HG03439 (cell line): ENCODE measurements around the gene C11orf24.

ENCODE experiments used
- ATAC-seq: cut with Tn5 transposase; IDR thresholded peaks from one replicate; pipeline ENCODE4 v1.9.1; 2021; ENCODE audit warnings: mild to moderate bottlenecking, moderate library complexity; ENCODE audit not compliant: unreplicated experiment

C11orf24 gene

DNA sequence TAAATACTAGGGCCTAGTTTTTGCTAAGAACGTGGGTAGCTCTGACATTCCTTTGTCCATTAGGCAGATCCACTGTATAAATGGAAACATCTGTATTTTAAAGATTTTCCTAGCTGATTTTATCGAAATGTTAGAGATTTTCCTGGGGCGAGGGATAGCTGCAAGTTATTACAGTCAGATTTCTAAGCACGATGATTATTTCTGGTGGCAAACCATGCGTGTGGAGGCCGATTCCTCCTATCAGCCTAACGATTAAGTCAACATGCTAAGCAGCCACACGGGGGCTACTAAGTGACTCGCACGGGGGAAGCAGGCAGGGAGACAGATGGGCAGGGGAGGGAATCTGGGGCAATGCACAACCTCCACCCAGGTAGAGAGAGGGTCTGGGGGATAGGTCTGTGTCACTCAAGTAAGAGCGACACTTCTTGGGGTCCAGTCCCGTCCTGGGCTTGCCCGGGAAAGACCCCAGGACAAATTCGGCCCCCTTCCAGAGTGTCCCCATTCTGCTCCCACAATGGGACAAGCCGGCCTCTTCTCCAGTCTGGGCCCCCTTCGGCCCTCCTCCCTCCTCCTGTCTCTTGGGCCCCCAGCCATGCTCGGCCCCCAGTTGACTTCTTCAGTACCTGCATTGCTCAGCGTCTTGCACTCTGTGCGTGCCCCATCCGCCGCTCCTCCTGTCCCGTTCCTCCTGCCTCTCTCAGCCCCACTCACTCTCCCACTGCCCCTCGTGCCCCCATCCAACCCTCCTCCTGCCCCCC lies 571 bp downstream of the C11orf24 start:
- peak; percentile 12 for ATAC-seq

DNA sequence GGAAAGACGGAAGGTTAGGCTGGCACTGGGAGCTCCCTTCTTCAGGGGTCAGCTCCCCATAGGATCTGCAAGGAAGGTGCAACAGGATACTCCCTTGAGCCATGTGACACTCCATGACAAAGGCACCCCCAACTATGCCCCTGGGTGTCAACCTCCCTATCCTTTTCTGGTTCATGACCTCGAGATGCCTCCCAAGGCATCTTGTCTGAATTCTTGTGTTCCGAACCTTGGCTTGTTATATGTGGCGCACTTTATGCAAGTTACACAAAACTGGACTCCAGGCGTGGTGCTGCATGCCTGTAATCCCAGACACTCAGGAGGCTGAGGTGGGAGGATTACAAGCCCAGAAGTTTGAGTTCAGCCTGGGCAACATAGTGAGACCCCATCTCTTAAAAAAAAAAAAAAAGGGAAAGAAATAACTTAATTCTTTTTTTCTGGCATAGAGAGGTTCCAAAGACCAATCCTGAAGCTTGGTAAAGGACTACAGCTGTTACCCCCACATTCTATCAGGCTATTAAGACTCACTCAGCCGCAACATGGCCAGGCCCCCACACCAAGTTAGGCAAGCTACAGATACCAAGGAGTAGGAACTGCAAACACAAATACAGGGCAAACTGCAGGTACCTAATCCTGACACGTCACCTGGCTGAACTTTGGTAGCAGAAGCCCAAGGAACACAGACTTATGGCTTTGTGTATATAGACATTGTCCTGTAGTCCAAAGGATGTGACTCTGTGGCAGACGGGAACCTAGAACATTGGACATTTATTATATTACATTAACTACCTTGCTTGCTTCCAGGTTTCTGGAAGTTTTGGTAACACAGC lies 1.4 kb downstream of the C11orf24 start:
- ATAC-seq: no peak

DNA sequence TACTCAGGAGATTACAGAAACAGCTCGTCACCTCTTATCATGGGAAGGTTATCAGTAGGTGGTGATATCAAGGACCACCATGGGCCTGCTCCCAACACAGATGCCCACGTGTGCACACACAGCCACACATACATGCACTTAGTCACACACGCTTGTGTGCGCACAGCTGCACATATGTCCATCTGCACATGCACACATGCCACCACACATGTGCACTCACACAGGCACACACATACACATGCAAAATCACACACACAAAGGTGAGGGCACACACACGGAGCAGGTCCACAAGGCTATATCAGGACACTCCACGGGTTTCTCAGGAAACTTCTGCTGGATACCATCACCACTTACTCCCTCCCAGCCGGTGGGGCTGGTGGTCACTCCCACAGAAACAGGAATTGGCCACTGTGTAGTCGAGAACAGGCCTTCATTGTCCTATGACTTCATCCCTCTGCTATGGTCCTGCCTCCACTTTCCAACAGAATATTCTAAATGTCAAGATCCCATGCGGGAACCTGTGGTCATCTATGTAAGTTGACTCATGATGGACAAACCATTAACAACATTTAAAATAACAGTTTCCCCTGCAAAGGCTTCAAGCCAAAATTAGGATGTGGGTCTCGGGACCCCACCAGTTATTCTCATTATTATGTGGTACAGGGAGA lies 2.2 kb downstream of the C11orf24 start:
- ATAC-seq: no peak

DNA sequence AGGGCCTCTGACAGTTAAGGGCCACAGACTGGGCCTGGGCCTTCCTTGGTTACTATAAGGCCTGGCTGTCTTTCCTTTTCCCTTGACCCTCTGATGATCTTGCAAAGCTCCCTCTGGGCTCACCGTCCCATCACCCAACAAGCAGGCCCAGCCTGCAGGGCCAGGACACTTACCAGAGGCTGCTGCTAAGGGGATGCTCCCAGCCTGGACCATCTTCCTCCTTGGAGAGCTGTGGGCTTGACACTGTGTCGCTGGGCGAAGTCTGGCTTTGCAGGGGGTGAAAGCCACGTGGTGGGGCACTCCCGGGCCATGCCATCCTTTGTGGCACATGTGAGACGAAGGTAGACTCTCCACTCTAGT lies 3.9 kb downstream of the C11orf24 start:
- no peak for ATAC-seq

DNA sequence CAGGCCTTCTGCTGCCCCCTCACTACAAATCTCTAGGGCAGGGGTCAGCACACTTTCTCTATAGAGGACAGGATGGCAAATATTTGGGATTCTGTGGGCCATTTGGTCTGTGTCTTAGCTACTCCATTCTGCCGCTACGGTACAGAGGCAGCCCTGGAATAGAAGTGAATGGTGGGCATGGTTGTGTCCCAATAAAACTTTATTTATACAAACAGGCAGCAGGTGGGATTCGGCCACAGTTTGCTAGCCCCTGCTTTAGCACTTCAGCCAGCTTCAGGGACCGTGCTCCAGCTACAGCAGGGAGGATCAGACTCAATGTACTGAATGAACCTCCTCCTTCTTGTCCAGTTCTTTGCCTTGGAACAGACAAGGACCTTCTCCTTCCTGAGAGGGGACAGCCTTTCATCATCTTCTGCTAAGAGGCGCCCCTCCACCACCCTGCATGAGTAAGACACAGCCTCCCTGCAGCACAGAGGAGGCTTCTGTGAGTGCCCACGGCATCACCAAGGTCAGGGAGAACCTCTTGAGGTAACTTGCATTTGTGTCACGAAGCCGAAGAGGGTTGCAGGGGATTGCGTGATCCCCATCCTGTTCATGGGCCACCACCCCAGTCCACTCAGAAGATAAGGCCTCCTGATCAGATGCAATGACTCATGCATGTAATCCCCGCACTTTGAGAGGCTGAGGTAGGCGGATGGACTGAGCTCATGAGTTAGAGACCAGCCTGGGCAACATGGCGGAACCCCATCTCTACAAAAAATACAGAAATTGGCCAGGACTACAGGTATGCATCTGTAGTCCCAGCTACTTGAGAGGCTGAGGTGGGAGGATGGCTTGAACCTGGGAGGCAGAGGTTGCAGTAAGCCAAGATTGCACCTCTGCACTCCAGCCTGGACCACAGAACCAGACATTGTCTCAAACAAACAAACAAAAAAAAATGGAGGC lies 4.6 kb downstream of the C11orf24 start:
- no peak for ATAC-seq

DNA sequence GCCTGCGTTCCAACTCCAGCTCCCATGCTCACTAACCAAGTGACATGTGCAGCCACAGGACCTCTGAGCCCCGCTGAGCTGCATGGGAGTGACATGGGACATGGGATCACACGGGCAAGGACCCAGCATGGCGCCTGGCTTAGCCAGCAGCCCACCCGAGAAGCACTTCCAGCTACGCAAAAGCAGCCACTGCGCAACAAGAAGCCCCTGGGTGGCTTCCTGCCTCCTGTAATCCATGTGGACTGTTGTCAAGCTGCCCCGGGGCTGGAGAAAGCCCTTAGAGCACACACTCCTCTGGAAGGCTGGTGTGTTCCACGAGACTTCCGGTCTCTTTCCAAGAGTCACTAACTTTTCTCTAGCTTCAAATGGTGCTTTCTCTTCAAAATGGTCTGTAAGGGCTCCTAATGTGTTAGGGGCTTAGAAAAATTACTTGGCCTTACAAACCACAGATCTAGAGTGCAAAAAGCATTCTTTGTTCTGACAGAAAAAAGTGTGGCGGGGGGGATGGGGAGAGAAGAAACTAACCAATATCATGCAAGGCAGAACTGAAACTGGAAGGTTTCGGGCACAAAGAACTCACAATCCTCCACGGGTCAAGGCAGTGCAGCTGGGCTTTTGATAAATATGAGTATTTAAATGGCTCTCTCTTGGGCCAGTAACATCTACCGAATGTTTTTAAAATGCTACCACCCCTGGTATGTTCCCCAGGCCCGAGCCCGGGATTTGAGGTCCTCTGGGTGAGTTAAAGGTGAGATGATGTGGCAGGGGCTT lies 5.5 kb downstream of the C11orf24 start:
- ATAC-seq: peak; percentile 58

DNA sequence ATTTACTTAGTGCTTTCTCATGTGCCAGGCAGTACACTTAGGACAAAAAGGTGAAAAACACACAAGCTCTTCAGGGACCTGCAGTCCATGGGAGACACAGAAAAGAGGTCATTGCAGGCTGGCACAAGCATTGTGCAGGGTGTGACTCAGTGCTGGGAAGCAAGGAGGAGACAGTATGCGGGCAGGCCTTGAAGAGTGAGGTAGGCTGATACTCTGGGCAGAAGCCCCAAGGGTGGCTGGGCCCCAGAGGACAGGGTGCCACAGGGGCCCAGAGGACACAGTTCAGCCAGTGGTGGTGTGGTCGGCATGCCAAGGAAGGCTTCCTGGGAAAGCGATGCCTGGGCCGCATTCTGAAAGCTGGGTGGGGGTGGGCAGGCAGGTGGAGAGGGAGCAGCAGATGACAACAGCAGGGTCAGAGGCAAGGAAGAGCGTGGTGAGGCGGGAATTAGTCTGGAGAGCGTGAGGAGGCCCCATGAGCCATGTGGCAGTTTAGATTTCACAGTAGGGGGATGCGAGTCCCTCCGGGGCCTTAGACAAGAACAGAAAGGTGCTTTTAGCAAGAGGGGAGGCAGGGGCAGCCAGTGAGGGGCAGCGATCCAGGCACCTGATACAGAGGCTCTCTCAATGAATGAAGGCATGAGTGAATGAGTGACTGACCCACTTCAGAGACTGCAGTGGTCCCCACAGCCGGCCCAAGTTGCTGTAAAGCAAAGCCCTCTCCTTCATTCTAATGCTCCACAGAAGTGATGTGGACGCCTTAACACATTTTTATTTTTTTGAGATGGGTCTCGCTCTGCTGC lies 6.8 kb downstream of the C11orf24 start:
- ATAC-seq: no peak

DNA sequence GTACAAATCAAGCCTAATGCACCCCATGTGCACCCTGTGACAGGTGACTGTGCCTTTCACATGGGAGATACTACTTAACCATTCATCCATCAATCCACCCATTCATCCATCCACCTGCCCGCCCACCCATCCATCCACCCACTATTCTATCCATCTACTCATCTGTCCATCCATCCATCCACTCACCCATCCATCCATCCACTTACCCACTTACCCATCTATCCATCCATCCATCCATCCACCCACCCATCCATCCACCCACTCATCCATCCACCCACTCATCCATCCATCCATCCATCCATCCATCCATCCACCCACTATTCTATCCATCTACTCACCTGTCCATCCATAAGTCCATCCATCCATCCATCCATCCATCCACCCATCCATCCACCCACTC lies 7.5 kb downstream of the C11orf24 start:
- ATAC-seq: no peak

DNA sequence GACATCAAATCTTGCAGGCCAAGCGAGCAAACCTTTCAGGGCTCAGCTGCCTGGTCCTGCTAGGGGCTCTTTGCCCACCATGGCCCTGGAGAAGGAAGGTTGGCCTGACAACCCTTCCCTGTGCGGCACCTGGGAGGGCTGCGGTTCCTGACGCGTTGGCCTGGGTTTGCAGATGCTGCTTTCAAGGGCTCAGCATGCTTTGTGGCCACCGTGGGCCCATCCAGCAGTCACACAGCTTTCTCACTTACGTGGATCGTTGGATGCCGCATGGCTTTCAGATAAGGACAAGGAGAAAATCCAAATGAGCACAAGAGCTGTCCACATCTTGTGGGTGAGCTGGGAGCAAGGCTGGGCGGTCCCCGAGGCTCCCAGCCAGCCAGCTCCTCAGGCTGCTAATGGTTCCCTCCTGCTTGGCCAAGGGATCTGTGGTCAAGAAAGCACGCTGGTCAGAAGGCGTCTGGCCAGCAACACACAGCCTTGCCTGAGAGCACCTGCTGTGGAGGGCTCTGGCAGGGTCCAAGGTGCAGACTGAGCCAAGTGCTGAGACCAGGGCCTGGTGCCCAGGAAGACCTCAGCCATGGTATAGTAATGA lies 8.2 kb downstream of the C11orf24 start:
- no peak for ATAC-seq

DNA sequence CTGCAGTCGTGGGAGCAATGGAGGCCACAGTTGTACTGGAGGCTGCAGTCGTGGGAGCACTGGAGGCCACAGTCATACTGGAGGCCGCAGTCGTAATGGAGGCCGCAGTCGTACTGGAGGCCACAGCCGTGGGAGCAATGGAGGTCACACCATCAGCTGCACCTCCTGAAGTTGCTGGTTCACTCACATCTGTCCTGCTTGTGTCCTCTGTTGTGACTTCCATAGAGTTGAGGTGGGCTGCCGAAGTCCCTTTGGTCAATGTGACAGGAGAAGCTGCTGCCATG lies 9.3 kb downstream of the C11orf24 start:
- no peak for ATAC-seq

DNA sequence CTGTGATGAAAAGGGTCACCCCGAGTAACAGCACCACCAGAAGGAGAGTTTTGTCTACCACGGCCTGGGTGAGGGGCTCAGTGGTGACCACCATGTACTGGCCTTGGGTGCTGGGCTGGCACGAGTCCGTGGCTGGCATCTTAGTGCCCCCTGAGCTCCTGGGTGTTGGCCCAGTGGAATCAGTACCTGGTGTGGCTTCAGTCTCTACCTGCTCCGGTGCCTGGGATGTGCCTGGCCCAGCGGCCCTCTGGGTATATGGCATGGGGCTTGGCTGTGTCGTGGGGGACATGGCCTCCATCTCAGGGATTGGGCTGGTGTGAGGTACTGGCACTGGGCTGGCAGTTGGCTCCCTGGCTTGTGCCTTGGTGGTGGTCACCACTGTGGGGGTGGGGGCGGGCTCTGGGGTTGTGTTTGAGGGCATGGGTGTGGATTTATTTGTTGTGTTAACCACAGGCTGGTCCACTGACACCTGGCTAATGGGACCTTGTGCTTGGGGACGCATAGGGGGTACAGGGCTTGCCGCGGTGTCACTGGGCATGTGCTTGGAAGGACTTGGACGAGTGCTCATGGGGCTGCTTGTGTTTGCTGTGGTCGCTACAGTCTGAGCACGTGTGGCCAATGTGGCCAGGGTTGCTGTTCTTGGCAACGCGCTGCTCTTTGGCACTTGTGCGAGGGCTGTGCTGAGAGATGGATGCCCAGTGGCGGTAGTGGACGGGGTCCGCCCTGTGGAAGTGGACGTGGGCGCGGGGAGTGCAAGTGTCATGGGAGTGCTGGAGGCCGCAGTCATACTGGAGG lies 9.8 kb downstream of the C11orf24 start:
- ATAC-seq: no peak

DNA sequence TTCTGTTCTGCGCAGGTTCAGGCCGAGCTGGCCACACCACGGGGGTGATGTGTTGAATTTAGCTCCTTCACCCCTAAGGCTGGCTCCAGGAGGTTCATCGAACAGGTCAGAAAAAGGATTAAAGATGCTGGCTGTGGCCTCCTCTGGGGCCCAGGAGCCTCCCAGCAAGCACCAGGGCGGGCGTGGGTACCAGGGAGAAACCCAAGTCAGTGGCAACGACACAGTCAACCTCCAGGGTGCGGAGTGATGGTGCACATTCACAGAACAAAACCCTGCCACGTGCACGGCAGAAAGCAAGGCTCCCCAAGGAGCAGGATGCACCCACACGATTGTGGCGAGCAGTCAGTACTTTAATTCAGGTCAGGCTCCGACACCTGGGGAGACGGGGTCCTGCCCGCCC lies 10.8 kb downstream of the C11orf24 start:
- no peak for ATAC-seq

DNA sequence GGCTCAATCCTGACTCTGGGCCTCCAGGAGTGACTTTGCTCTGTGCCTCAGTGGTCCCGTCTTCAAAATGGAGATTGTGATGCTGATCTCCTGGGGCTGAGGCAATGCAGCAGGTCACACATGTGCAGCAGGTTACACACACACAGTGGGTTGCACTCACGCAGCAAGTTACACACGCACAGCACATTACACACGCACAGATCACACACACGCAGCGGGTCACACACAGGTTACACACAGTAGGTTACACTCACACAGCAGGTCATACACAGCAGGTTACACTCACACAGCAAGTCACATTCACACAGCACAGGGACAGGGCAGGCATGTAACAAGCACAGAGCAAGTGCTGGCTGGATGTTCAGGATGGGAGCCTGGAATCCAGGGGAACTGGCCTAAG lies 11.3 kb downstream of the C11orf24 start:
- no peak for ATAC-seq

DNA sequence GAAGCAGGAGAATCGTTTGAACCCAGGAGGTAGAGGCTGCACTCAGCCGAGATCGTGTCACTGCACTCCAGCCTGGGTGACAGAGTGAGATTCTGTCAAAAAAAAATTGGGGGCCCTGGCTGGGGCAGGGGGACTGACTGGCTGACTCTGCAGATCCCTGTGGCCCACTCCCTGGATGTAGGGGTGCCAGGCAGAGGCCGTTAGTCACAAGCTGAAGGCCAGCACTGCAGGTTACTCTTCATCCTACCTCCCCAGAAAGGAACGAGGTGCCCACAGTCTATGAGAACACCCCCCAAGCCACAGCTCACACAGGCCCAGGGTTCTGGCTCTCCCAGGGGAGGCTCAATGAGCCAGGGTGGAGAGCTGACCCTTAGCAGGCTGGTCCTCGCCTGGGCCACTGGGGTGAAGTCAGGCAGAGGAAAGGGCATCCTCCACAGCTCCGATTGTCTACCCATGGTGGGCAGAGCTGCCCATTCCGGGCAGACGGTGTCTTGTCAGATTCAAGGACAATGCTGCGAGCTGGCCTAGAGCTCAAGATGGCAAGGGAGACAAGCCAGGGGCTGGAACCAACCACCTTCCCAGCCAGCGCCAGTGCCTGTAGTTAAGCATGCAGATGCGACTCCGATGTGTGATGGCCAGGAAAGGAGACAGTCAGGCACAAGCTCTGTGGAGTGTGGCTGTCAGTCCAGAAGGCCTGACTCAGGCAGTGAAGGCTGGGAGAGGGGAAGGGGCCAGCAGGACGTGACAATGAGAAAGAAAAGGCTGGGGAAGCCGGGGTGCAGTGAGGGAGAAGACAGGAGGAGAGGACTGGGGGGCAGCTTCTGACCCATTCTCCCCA lies 12.4 kb downstream of the C11orf24 start:
- no peak for ATAC-seq

DNA sequence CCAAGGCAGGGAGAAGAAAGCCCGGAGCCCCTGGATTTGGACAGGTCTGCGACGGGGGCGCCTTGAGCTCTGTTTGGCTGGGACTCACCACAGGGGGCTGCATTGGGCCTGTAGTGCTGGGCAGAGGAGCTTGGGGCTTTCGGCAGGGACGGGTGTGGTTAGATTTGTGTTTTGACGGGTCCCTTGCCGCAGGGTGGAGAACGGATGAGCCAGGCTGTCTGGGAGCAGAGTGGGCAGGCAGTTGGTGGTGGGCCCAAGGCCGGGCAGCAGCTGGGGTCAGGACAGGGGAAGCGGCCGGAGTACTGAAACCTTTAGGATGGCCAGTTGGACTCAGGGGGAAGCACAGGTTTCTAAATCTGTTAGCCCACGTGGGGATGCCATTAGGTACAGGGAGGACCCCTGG lies 13.4 kb downstream of the C11orf24 start:
- no peak for ATAC-seq

DNA sequence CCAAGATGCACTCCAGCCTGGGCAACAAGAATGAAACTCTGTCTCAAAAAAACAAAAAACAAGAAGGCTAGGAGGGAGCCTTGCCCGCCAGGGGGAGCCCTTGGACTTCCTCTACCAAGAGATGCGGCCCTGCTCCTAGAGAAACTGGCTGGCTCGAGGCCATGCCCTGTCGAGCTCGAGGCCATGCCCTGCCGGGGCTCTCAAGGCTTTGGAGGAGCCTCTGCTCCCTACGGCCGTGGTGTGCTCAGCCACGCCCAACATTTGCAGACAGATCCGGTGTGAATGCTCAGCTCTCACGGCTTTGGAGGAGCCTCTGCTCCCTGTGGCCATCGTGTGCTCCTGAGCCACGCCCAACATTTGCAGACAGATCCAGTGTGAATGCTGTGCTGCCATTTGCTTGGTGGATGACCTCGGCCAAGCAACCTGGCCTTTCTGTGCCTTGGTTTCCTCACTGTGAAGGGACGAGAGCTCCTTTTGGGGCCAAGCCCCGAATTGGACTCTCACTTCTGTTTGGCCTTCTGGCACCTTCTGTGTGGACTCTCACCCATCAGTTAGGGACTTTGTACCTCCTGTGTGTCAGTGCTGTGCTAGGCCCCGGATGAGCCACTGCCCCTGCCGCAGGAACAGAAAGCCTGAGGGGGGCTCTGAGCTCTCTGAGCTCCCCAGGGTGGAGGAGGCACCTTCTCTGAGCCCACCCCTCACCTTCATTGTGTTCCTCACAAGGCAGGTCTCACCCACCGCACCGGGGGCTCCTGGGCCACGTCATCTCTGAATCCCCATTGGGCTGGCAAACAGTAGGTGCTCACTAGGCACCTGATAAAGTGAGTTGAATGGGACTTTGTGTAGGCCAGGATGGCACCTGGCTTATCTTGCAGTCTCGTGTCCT lies 14.1 kb downstream of the C11orf24 start:
- ATAC-seq: no peak
